ENCODE measurements around the gene MYO3B. TPM values are rescaled to one million over a fixed set of nuclear protein-coding genes. Genes with fewer than 3 reads are reported as not detected.

Gene MYO3B
- total and polyA plus RNA-seq, 8 donors, result 0.38 to 1.3 (median 0.52) TPM

- no peak for ATAC-seq
- no peak for TF ChIP-seq CTCF (IDR thresholded peaks at IDR 0.05)
- H3K4me1 ChIP-seq, result no peaks in the 10 kb centered on the region
- 91% methylated on average over 4 of the region's 4 CpGs for WGBS, 2 donors
- intact Hi-C loops (cut with DNase I), result no loop called here
- no peak for FAIRE-seq
- no peaks in the 10 kb centered on the region for H3K9me3 ChIP-seq
- DNase-seq, result no peak
- H3K36me3 ChIP-seq, result no peaks in the 10 kb centered on the region
- H3K27ac ChIP-seq, result no peak overlapping the region
- H3K27me3 ChIP-seq, result no peaks in the 10 kb centered on the region
- no peak overlapping the region for H3K4me3 ChIP-seq
Observed at GRCh38 chr2:170162271-170162632, 15.7 kb upstream of the MYO3B start.

GRCh38 chr2:170163411-170164065, 14.4 kb upstream of the MYO3B start:
- H3K27ac ChIP-seq, result no peak overlapping the region
- DNase-seq, result no peak
- no peaks in the 10 kb centered on the region for H3K9me3 ChIP-seq
- H3K4me3 ChIP-seq, result no peak overlapping the region
- intact Hi-C loops (cut with DNase I), result no loop called here
- TF ChIP-seq CTCF (IDR thresholded peaks at IDR 0.05), result no peak
- H3K36me3 ChIP-seq, result no peaks in the 10 kb centered on the region
- 68 to 79% methylated on average over 6 of the region's 6 CpGs for WGBS, 2 donors
- H3K27me3 ChIP-seq, result no peaks in the 10 kb centered on the region
- no peaks in the 10 kb centered on the region for H3K4me1 ChIP-seq
- no peak for FAIRE-seq
- no peak for ATAC-seq

DNA sequence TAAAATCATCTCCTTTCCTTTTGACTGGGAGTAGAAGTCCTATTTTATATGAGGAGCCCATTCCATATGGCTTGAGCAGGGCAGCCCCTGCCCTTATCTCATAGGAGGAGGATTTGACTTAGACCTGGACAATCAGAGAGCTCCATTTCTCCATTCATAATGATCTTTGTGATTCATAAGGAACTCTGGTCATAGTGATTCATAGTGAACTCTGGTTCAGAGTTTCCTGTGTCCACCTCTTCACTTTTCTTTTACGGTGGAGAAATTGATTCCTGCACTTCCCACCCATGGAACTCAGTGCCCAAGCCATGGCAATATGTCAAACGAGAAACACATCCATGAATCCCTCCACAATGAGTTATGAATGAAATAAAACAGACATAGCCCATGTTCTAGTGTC, 12.8 kb upstream of the MYO3B start:
- intact Hi-C loops (cut with DNase I), result no loop called here
- ATAC-seq, result no peak
- DNase-seq, result no peak
- no peak for FAIRE-seq
- 74 to 76% methylated on average over 2 of the region's 2 CpGs for WGBS, 2 donors
- H3K4me3 ChIP-seq, result no peak overlapping the region
- no peak overlapping the region for H3K27ac ChIP-seq
- H3K4me1 ChIP-seq, result no peaks in the 10 kb centered on the region
- TF ChIP-seq CTCF (IDR thresholded peaks at IDR 0.05), result no peak
- H3K27me3 ChIP-seq, result no peaks in the 10 kb centered on the region
- no peaks in the 10 kb centered on the region for H3K36me3 ChIP-seq
- H3K9me3 ChIP-seq, result no peaks in the 10 kb centered on the region

DNA sequence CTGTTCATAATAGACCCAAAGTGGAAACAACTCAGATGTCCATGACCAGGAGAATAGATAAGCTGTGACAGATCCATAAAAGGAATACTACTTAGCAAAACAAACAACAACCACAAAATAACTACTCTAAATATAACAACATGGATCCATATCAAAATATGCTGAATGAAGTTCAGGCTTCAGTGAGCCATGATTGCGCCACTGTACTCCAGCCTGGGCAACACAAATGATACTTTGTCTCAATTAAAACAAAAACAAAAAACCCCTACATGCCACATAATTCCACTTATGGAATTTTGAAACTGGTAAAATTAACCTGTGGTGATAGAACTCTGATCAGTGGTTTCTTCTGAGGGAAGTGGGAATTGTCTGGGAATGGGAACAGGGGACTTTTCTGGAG, 11.2 kb upstream of the MYO3B start:
- no peaks in the 10 kb centered on the region for H3K27me3 ChIP-seq
- DNase-seq (no peak), ATAC-seq (no peak), FAIRE-seq (no peak)
- intact Hi-C loops (cut with DNase I), result no loop called here
- H3K4me1 ChIP-seq, result no peaks in the 10 kb centered on the region
- H3K27ac ChIP-seq, result no peak overlapping the region
- WGBS, 2 donors, result 95% methylated on average over 1 of the region's 1 CpG
- no peaks in the 10 kb centered on the region for H3K36me3 ChIP-seq
- no peaks in the 10 kb centered on the region for H3K9me3 ChIP-seq
- H3K4me3 ChIP-seq, result no peak overlapping the region
- TF ChIP-seq CTCF (IDR thresholded peaks at IDR 0.05), result no peak

GRCh38 chr2:170170281-170171040, 7.5 kb upstream of the MYO3B start:
- no peak overlapping the region for H3K27ac ChIP-seq
- 29 to 33% methylated on average over 5 of the region's 5 CpGs for WGBS, 2 donors
- no peaks in the 10 kb centered on the region for H3K4me1 ChIP-seq
- DNase-seq (peak in 4 of 6 donors; percentile 29 to 67 (median 32)), FAIRE-seq (no peak), ATAC-seq (peak; percentile 86 to 90 (median 88))
- TF ChIP-seq CTCF (IDR thresholded peaks at IDR 0.05), result no peak
- no peaks in the 10 kb centered on the region for H3K36me3 ChIP-seq
- no peak overlapping the region for H3K4me3 ChIP-seq
- H3K27me3 ChIP-seq, result no peaks in the 10 kb centered on the region
- H3K9me3 ChIP-seq, result no peaks in the 10 kb centered on the region
- intact Hi-C loops (cut with DNase I), result no loop called here

All from pancreas (tissue), 10 donors.